Breast epithelium (tissue), 3 donors: ENCODE measurements around the gene FKRP.

Experiments used
- CTCF ChIP-seq, 3 donors: fragments of 450-650 bp; IDR thresholded peaks; one replicate each; pipeline ENCODE4 v1.5.1; 2016 to 2017; ENCODE audit warnings: antibody characterized with exemption in 3 of 3, mild to moderate bottlenecking in 3 of 3, moderate library complexity in 3 of 3
- POLR2A ChIP-seq: fragments of 450-650 bp; IDR thresholded peaks from one replicate; pipeline ENCODE4 v1.6.1; 2016; ENCODE audit warnings: antibody characterized with exemption, mild to moderate bottlenecking, moderate library complexity
- POLR2AphosphoS5 ChIP-seq, 3 donors: sonication (generic); formaldehyde crosslinking; IDR thresholded peaks; one replicate each; pipeline ENCODE4 v1.6.1; 2017; ENCODE audit warnings: antibody characterized with exemption in 3 of 3

- TF ChIP-seq CTCF (IDR thresholded peaks at IDR 0.05) (no peak), POLR2AphosphoS5 (IDR thresholded peaks at IDR 0.05) (no peak), POLR2A (no peak)
These were observed 29.9 kb downstream of the FKRP start for GRCh38 chr19:46775642-46776258.
